K562 (cell line): ENCODE results near the gene CAMK1D. TPM values are rescaled to one million over a fixed set of nuclear protein-coding genes. Genes with fewer than 3 reads are reported as not detected.

Experiments
- ETV6 ChIP-seq, 3 experiments: fragments of 150-350 bp in 1 of 3; sonication (generic) in 1 of 3; formaldehyde crosslinking in 1 of 3; IDR thresholded peaks; 2 replicates each; pipeline versions ENCODE4 v1.6.1 to v1.8.0; 2014 to 2022; ENCODE audit warnings: borderline replicate concordance in 2 of 3, low read depth in 2 of 3, antibody characterized with exemption in 1 of 3, low read length in 1 of 3, mild to moderate bottlenecking in 1 of 3, missing genetic modification reagents in 1 of 3
- HLTF ChIP-seq: fragments of 450-650 bp; IDR thresholded peaks from 2 replicates; pipeline ENCODE4 v1.6.1; 2016
- KLF13 ChIP-seq: fragments of 450-650 bp; IDR thresholded peaks from 2 replicates; pipeline ENCODE4 v1.6.1; 2016; ENCODE audit warnings: missing genetic modification characterization, low read depth, mild to moderate bottlenecking, missing compliant biosample characterization, moderate library complexity, borderline replicate concordance
- POU5F1 ChIP-seq: fragments of 150-350 bp; IDR thresholded peaks from 2 replicates; pipeline ENCODE4 v1.6.1; 2014; ENCODE audit warnings: borderline replicate concordance, low read length, low read depth, mild to moderate bottlenecking; ENCODE audit not compliant: partially characterized antibody
- TRIM28 ChIP-seq: fragments of 450-650 bp; IDR thresholded peaks from 2 replicates; pipeline ENCODE4 v1.6.1; 2017
- ZC3H11A ChIP-seq: IDR thresholded peaks from 2 replicates; pipeline ENCODE4 v1.6.1; 2012; ENCODE audit warnings: low read depth, low read length, improper control_type of control experiment
- ZNF124 ChIP-seq: sonication (generic); formaldehyde crosslinking; IDR thresholded peaks from 2 replicates; pipeline ENCODE4 v1.8.1; 2022; ENCODE audit warnings: missing genetic modification reagents
- ZNF174 ChIP-seq: fragments of 250-450 bp; sonication (Bioruptor Pico); IDR thresholded peaks from 2 replicates; pipeline ENCODE4 v1.4.0; 2020; ENCODE audit warnings: mild to moderate bottlenecking
- ZNF699 ChIP-seq: fragments of 250-450 bp; sonication (Bioruptor Pico); IDR thresholded peaks from 2 replicates; pipeline ENCODE4 v1.8.0; 2021; ENCODE audit warnings: mild to moderate bottlenecking, moderate library complexity; ENCODE audit not compliant: insufficient replicate concordance
- polyA plus RNA-seq, 8 experiments: library from polyadenylated mRNA; depleted of rRNA in 4 of 8; stranded (reverse) in 5 of 8; unstranded in 3 of 8; fragments of >200 nt; fragmentation: Nextera tagmentation in 2 of 8; fragmentation: Illumina TruSeq in 1 of 8; extraction: Ambion mirVana in 2 of 8; extraction: Trizol in 1 of 8; gene quantifications; 2 replicates each; pipeline versions ENCODE4 v1.2.1 to v1.2.3, GENCODE V29; 2011 to 2014; ENCODE audit warnings: inconsistent platforms in 1 of 8, missing spikeins in 1 of 8
- total RNA-seq, 7 experiments: library from RNA; depleted of rRNA in 6 of 7; stranded (reverse); fragments of >200 nt in 6 of 7; fragmentation: Illumina TruSeq in 2 of 7; extraction: Trizol in 2 of 7; gene quantifications; 2 replicates each; pipeline versions ENCODE4 v1.2.1 to v1.2.3, GENCODE V29; 2011 to 2021; ENCODE audit warnings: low replicate concordance in 1 of 7
- TF ChIP-seq, protein P1 (sequence below): fragments of 250-450 bp; sonication (Bioruptor Pico); IDR thresholded peaks from 2 replicates; pipeline ENCODE4 v1.8.0; 2021; ENCODE audit warnings: mild to moderate bottlenecking, moderate library complexity
- TF ChIP-seq, protein P2 (sequence below): fragments of 250-450 bp; sonication (Bioruptor Pico); IDR thresholded peaks from 2 replicates; pipeline ENCODE4 v1.8.0; 2022; ENCODE audit warnings: inconsistent platforms
- TF ChIP-seq, protein P3 (sequence below), 2 experiments: fragments of 450-650 bp; IDR thresholded peaks; 2 replicates each; pipeline ENCODE4 v1.6.1; 2016; ENCODE audit warnings: mild to moderate bottlenecking in 2 of 2, borderline replicate concordance in 1 of 2, low read depth in 1 of 2, moderate library complexity in 1 of 2
- TF ChIP-seq, protein P4 (sequence below), 2 experiments: IDR thresholded peaks; 2 replicates each; pipeline ENCODE4 v1.6.1; 2011; ENCODE audit warnings: borderline replicate concordance in 1 of 2, control low read depth in 1 of 2, low read depth in 1 of 2, low read length in 1 of 2, mild to moderate bottlenecking in 1 of 2, mixed read lengths in 1 of 2, moderate library complexity in 1 of 2; ENCODE audit not compliant: insufficient read depth in 1 of 2, insufficient read length in 1 of 2, poor library complexity in 1 of 2, severe bottlenecking in 1 of 2; ENCODE audit errors: extremely low read depth in 1 of 2

The CAMK1D gene
- total and polyA plus RNA-seq, 9 of the 15 experiments (the other 6 are each of a cell fraction or from before 2014, with no cell fraction given), result 0.12 to 0.24 (median 0.20) TPM; not detected in 5

GRCh38 chr10:12842310-12842709 is 493.0 kb downstream of the CAMK1D start (continued):
- TF ChIP-seq ETV6 (IDR thresholded peaks at IDR 0.05; ENCODE audit: borderline replicate concordance in 1 of 2, low read depth in 2 of 2, low read length in 1 of 2), result no peak
- no peak for TF ChIP-seq ETV6 (CRISPR knock-in tag; IDR thresholded peaks at IDR 0.05; ENCODE audit: borderline replicate concordance)
- TF ChIP-seq, protein P1, sequence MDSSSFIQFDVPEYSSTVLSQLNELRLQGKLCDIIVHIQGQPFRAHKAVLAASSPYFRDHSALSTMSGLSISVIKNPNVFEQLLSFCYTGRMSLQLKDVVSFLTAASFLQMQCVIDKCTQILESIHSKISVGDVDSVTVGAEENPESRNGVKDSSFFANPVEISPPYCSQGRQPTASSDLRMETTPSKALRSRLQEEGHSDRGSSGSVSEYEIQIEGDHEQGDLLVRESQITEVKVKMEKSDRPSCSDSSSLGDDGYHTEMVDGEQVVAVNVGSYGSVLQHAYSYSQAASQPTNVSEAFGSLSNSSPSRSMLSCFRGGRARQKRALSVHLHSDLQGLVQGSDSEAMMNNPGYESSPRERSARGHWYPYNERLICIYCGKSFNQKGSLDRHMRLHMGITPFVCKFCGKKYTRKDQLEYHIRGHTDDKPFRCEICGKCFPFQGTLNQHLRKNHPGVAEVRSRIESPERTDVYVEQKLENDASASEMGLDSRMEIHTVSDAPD (CRISPR knock-in tag), result no peak
- TF ChIP-seq, protein P2, sequence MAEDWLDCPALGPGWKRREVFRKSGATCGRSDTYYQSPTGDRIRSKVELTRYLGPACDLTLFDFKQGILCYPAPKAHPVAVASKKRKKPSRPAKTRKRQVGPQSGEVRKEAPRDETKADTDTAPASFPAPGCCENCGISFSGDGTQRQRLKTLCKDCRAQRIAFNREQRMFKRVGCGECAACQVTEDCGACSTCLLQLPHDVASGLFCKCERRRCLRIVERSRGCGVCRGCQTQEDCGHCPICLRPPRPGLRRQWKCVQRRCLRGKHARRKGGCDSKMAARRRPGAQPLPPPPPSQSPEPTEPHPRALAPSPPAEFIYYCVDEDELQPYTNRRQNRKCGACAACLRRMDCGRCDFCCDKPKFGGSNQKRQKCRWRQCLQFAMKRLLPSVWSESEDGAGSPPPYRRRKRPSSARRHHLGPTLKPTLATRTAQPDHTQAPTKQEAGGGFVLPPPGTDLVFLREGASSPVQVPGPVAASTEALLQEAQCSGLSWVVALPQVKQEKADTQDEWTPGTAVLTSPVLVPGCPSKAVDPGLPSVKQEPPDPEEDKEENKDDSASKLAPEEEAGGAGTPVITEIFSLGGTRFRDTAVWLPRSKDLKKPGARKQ, result no peak
- TF ChIP-seq ZC3H11A, result no peak
- no peak for TF ChIP-seq ZNF174 (CRISPR knock-in tag)
- TF ChIP-seq HLTF, result no peak
- no peak for TF ChIP-seq ZNF699 (CRISPR knock-in tag)
- no peak for TF ChIP-seq TRIM28
- no peak for TF ChIP-seq KLF13 (tag)
- TF ChIP-seq, protein P3, sequence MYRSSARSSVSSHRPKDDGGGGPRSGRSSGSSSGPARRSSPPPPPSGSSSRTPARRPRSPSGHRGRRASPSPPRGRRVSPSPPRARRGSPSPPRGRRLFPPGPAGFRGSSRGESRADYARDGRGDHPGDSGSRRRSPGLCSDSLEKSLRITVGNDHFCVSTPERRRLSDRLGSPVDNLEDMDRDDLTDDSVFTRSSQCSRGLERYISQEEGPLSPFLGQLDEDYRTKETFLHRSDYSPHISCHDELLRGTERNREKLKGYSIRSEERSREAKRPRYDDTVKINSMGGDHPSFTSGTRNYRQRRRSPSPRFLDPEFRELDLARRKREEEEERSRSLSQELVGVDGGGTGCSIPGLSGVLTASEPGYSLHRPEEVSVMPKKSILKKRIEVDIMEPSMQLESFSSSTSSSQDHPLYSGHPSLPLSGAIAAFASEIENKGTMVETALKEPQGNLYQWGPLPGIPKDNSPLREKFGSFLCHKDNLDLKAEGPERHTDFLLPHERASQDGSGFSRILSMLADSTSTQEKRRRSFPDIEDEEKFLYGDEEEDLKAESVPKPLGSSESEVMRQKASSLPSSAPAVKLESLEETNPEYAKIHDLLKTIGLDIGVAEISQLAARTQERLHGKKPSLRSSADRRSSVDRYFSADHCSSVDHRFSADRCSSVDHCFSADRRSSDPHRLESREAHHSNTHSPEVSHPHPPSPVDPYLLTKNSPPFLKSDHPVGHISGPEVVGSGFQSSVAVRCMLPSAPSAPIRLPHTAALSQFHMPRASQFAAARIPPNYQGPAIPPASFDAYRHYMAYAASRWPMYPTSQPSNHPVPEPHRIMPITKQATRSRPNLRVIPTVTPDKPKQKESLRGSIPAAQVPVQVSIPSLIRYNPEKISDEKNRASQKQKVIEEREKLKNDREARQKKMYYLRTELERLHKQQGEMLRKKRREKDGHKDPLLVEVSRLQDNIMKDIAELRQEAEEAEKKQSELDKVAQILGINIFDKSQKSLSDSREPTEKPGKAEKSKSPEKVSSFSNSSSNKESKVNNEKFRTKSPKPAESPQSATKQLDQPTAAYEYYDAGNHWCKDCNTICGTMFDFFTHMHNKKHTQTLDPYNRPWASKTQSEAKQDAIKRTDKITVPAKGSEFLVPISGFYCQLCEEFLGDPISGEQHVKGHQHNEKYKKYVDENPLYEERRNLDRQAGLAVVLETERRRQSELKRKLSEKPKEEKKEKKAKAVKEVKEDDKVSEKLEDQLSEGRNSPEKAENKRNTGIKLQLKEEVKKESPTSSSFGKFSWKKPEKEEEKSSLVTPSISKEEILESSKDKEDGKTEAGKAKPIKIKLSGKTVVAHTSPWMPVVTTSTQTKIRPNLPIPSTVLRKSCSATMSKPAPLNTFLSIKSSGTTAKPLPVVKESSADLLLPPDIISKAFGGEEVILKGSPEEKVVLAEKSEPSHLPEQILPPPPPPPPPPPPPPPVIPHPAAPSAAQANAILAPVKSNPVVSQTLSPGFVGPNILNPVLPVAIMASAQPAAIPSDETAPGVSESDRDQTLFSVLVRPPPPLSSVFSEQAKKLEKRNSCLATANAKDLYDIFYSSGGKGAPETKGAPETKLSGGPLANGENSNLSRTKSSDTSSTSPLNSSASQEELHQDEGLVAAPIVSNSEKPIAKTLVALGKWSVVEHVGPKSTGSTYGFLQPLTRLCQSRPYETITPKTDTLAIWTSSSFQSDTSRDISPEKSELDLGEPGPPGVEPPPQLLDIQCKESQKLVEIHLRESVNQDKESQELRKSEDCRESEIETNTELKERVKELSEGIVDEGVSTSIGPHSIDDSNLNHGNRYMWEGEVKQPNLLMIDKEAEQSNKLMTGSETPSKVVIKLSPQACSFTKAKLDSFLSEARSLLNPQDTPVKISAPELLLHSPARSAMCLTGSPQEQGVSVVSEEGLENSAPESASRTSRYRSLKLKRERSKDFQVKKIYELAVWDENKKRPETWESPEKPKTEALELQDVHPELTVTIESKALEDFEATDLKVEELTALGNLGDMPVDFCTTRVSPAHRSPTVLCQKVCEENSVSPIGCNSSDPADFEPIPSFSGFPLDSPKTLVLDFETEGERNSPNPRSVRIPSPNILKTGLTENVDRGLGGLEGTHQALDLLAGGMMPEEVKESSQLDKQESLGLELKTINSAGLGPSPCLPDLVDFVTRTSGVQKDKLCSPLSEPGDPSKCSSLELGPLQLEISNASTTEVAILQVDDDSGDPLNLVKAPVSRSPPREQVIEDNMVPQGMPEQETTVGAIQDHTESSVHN (IDR thresholded peaks at IDR 0.05; ENCODE audit: borderline replicate concordance in 1 of 2, low read depth in 1 of 2), result no peak
- no peak for TF ChIP-seq ZNF124
- TF ChIP-seq, protein P4, sequence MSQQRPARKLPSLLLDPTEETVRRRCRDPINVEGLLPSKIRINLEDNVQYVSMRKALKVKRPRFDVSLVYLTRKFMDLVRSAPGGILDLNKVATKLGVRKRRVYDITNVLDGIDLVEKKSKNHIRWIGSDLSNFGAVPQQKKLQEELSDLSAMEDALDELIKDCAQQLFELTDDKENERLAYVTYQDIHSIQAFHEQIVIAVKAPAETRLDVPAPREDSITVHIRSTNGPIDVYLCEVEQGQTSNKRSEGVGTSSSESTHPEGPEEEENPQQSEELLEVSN (IDR thresholded peaks at IDR 0.05; ENCODE audit: borderline replicate concordance in 1 of 2, extremely low read depth in 1 of 2, insufficient read depth in 1 of 2, insufficient read length in 1 of 2, low read depth in 1 of 2, low read length in 1 of 2, poor library complexity in 1 of 2, severe bottlenecking in 1 of 2), result no peak
- TF ChIP-seq POU5F1, result no peak
